NCI-H460 (cell line): ENCODE data around the gene C3orf52. TPM values are rescaled to one million over a fixed set of nuclear protein-coding genes. Genes with fewer than 3 reads are reported as not detected.

ENCODE experiments used
- DNase-seq: peaks from one replicate; pipeline ENCODE4 v3.0.0-alpha.2; 2016; ENCODE audit warnings: low read depth; ENCODE audit errors: extremely low read depth
- total RNA-seq: library from RNA; depleted of rRNA; stranded (reverse); fragments of >200 nt; shearing (Covaris generic); gene quantifications from 2 replicates; pipeline ENCODE4 v1.2.3, GENCODE V29; 2014

The C3orf52 gene
- total RNA-seq, 1 experiment from 2014 or later: 2.7 TPM

DNA sequence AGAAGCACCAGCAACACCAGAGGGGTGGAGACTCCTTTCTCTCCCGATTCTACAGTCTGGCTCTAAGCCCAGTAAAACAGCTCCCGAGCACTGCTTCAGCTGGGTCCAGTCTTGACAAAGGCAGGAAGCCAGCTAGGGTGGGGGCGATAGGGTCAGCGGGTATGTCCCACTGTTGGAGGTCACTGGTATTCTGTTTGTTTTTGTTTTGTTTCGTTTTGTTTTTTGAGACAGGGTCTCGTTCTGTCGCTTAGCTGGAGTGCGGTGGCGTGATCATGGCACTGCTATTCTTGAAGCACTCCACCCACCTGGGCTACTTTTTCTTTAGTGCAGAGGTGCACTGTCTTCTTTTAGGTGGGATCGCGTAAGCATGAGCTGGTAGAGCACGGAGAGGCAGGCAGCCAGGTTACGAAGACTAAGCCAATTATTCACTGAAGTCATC is 30.6 kb downstream of the C3orf52 start:
- DNase-seq: no peak

GRCh38 chr3:112117415-112117814 is 31.2 kb downstream of the C3orf52 start:
- DNase-seq: no peak

- no peak for DNase-seq
Measured at GRCh38 chr3:112117841-112118571, 31.8 kb downstream of the C3orf52 start.

GRCh38 chr3:112119962-112120836 is 34.0 kb downstream of the C3orf52 start:
- no peak for DNase-seq

DNA sequence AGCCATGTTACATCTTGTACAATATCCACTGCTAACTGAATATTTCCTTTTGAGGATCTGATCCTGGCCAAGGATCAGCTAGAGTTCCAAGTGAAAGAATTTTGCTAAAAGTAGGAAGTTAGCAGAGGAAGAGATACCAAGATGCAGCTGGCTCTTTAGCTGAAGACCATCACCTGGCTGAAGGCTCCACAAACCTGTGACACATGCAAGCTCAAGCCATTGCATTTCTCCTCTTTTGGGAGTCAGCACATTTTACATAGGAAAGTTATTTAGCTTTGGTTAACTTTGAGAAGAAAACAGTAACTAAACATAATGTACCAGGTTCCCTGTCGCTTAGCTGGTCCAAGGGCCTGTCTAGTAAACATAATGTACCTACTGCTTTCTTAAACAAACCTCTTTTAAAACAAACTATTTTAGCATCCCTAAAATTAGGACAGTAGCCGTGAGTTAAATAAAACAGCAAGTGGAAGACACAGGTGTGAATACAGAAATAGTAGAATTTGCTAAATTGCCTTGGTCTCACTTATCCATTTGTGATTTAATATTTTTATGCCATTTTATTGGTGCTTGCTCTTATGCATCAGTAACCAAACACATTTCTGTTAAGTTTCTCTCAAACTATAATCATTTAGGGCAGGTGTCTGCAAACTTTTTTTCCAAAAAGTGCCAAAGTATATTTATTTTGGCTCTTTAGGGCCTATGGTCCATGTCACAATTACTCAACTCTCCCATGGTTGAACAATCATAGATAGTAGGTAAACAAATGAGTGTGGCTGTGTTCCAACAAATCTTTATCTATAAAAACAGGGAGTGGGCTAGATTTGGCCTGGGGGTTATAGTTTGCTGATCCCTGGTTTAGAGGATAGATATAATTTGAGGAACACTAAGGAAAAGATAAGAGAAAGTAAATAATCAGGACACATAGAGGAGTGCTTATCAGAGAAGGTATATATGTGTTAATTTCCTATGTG is 35.7 kb downstream of the C3orf52 start:
- DNase-seq: no peak

GRCh38 chr3:112122870-112123269 is 36.7 kb downstream of the C3orf52 start:
- no peak for DNase-seq

GRCh38 chr3:112123548-112123947 is 37.4 kb downstream of the C3orf52 start:
- no peak for DNase-seq

GRCh38 chr3:112124907-112125607 is 38.9 kb downstream of the C3orf52 start:
- no peak for DNase-seq

DNA sequence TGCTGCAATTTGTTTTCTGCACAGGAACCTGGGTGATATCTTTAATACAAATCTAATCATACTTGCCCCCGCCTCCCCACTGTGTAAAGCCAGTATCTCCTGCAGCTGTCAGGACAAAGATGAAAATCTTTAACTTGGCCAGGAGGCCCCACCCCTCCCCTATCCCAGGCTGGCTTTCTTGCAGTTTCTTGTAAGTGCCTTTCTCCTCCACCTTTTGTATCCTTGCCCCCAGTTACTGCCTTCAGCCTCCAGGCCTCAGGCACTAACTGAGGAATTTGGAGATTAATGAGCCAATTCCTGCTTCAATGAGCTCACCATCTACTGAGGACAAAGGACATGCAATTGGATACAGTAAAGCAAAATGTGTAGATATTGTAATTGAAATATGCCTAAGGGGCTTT is 40.3 kb downstream of the C3orf52 start:
- DNase-seq: no peak

DNA sequence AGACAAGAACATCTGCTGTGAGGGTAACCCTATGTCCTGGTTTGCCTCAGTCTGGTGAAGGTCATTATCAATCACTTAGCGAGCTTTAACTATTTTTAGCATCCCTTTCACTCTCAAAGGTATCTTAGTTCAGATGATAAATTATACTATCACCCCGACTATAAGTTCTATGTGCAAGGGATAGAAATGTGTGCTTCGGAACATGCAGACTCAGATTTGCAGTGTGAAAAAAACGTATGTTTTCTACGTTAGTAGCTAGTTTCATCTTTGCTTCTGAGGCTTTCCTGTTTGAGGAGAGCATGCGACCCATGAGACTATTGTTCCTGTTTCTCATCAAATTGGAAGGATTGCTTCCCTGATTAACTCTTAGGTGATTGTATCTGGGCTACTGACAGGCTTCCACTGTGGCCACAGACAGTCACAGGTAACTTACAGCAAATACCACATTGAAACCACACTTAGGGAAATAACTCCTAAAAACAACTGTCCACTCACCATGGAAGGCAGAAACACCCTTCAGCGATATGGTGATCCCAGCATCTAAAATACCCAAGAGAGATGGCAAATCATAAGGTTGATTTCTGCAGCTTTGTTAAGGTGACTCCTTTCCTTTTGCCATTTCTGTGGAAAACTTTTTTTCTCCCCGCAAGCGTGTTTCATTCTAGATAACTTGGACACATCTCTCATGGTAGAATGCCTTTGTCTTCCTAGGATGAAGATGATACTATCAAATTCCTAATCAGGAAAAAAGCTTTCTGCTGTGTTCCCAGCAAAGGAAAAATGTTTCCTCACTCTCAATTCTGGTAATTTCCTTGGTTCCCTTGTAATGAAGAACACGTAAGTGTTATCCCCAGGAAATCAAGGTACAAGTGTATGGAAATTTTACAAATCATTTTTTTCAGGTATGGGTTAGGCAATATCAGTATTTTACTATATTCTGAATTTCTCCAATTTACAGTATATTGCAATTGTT is 41.6 kb downstream of the C3orf52 start:
- DNase-seq: no peak

DNA sequence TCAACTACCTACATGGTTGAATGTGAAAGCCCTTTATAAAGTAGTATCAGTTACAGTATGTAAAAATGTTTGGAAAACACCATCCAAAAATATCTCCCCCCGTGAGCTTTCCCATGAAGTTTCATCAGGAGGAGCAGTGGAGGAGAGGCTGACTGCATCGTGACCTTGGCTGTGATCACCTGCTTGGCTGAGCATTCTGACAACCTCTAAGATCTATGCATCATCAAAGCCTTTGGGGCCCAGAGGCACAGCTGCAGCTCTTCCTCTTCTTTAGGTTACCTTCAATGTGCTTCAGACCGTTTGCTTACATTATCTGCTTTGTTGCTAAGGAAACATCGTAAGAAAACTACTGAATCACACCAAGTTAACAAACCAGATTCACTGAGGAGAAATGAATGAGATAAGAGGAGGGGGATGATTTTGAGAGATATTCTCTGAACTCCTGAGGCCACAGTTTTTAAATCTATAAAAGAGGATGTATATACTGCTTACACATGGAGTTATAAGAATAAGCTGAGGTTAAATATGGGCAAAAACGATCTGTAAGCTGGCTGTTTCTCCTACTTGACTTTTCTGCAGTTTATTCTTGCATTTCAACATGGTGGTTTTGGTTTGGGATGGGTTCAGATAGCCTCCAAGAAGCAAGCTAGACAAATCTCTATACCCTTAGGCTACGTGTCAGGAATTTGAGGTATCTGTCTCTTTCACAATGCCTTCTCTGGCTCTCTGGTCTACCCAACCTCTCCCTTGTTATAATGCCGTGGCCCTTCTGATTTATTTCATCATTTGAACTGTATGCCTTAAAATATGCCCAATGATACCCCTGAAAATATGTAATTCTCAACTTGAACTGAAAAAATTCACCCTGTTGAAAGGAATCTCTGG is 42.9 kb downstream of the C3orf52 start:
- DNase-seq: no peak

- no peak for DNase-seq
Measured at GRCh38 chr3:112129925-112130637, 43.9 kb downstream of the C3orf52 start.

DNA sequence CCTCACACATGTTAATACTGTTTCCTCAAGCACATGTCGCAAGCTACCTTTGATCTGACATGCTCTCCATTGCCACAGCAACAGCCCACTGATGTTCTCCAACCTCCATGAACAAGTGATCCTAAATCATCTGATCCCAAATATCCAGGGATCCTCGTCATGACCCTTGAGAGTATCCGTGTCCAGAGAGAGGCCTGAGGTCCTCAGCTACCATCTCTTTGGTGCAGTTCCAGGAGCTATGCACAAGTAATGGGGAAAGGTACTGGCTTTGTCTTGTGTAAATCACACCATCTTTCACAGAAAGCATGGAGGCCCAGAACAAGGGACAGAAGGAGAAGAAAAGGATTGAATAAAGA is 44.4 kb downstream of the C3orf52 start:
- DNase-seq: no peak

DNA sequence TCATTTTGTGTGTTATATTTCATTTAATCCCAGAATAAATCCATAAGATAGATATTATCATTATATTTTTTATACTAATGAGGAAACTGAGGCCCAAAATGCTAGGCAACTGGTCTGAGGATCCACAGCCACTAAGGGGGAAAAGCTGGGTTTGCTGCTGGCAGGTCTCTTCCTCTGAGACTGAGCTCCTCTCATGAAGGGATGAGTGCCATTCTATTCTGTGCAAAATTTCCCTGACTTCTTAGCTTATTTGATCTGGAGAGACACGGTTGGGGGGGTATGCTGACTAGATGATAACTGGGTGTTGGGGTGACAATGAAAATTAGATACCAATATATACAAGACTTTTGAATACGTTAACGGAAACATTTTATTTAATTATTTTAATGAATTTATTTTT is 44.9 kb downstream of the C3orf52 start:
- DNase-seq: no peak

GRCh38 chr3:112132088-112132487 is 45.9 kb downstream of the C3orf52 start:
- no peak for DNase-seq

DNA sequence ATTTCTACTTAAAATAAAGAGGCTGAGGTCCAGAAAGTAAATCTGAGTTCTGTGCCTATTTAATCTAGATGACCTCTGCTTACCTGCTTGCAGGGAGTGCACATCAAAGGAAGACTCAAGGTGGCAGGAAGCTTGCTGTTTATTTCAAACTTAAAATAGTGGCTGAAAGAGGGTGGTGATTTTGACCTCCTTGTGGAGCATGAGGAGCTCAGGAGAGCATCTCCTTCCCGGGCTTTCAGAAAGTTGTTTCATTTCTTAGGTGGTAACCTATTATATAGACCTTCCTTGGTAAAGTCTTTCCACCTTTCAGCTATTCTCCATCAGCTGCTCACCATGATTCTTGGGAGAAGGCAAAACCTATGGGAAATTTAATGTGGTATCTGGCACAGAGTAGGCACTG is 46.4 kb downstream of the C3orf52 start:
- no peak for DNase-seq

DNA sequence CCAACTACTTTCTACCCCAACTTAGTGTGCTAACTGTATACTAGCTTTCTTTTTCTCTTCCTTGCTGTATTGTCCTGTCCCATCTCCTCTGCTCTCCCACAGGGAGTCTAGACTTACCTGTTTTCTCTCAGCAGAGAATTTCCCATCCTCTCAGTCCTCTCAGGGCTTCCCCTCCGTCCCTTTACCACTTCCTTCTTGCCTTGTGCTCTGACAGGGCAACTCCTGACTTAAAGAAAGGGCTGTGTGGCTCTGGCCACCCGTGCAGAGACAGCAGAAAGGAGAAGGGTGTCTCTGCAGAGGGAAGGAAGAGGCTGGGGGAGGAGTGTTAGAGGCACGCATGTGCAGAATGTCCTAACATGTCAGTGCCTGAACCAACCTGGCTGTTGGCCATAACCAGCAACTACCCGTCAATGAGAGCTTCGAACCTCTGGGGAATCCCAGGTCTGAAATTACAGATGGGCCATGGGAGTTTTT is 46.8 kb downstream of the C3orf52 start, which contains the start of gene GCSAM:
GCSAM (minus strand) TSS at position 274 of the 474 bp plus-strand sequence; CDS start at position 146, 128 bp downstream.
- DNase-seq: no peak
